Lower leg skin (tissue), 4 donors: ENCODE measurements around the gene RAPGEF1. TPM values are rescaled to one million over a fixed set of nuclear protein-coding genes. Genes with fewer than 3 reads are reported as not detected.

Source experiments
- DNase-seq, 2 donors: peaks; one replicate each; pipeline ENCODE4 v3.0.0-alpha.2; 2019; ENCODE audit warnings: low spot score in 2 of 2
- H3K4me3 ChIP-seq: fragments of 200-600 bp; sonication (generic); 2 replicates; pipeline ENCODE4 v1.5.1; 2017; ENCODE audit warnings: mild to moderate bottlenecking, low read depth; ENCODE audit not compliant: poor library complexity, severe bottlenecking
- CTCF ChIP-seq, 3 donors: fragments of 450-650 bp; IDR thresholded peaks; one replicate each; pipeline ENCODE4 v1.5.1; 2016; ENCODE audit warnings: antibody characterized with exemption in 3 of 3, mild to moderate bottlenecking in 3 of 3, moderate library complexity in 2 of 3
- POLR2A ChIP-seq, 2 donors: fragments of 450-650 bp; IDR thresholded peaks; one replicate each; pipeline ENCODE4 v1.6.1; 2016 to 2017; ENCODE audit warnings: antibody characterized with exemption in 2 of 2, mild to moderate bottlenecking in 1 of 2, moderate library complexity in 1 of 2
- WGBS, 2 donors: methylation state at CpG; one replicate each; pipeline ENCODE4 v1.1.5; 2018; 5-methylcytosine and 5-hydroxymethylcytosine counted together
- intact Hi-C: fragments of 100-400 bp; cut with DNase I; formaldehyde crosslinking; loops from one replicate; pipeline ENCODE4 v1.15.0; 2023; ENCODE audit warnings: low total_unique reads
- total RNA-seq, 4 donors: library from RNA; depleted of rRNA; stranded (reverse); fragments of >200 nt; gene quantifications; one replicate each; pipeline ENCODE4 v1.1.0, GENCODE V29; 2016

The RAPGEF1 gene
- total RNA-seq, 4 donors from 2014 or later = 18.0 to 70.8 (median 43.5) TPM

- DNase-seq = no peak
- no peak for TF ChIP-seq CTCF (IDR thresholded peaks at IDR 0.05)
- no peak for TF ChIP-seq POLR2A (IDR thresholded peaks at IDR 0.05)
- H3K4me3 ChIP-seq = no peak overlapping the region
- WGBS, 2 donors = 89 to 95% methylated on average over 13 of the region's 13 CpGs
- intact Hi-C loops = no loop called here
Measured at GRCh38 chr9:131606896-131607567, 132.8 kb downstream of the RAPGEF1 start.

GRCh38 chr9:131605770-131606590, 133.9 kb downstream of the RAPGEF1 start:
- TF ChIP-seq CTCF (IDR thresholded peaks at IDR 0.05) (no peak), POLR2A (IDR thresholded peaks at IDR 0.05) (no peak)
- DNase-seq = no peak
- H3K4me3 ChIP-seq = no peak overlapping the region
- 87 to 91% methylated on average over 9 of the region's 9 CpGs for WGBS, 2 donors
- intact Hi-C loops = no loop called here

GRCh38 chr9:131603711-131604439, 136.0 kb downstream of the RAPGEF1 start:
- H3K4me3 ChIP-seq = no peak overlapping the region
- 88 to 93% methylated on average over 13 to 15 of the region's 16 CpGs for WGBS, 2 donors
- TF ChIP-seq POLR2A (IDR thresholded peaks at IDR 0.05) (no peak), CTCF (IDR thresholded peaks at IDR 0.05) (no peak)
- DNase-seq = no peak
- intact Hi-C loops = no loop called here

- no peak for DNase-seq
- 90 to 92% methylated on average over 9 of the region's 9 CpGs for WGBS, 2 donors
- TF ChIP-seq POLR2A (IDR thresholded peaks at IDR 0.05) (no peak), CTCF (IDR thresholded peaks at IDR 0.05) (no peak)
- intact Hi-C loops = no loop called here
- no peak overlapping the region for H3K4me3 ChIP-seq
Measured at GRCh38 chr9:131603199-131603598, 136.7 kb downstream of the RAPGEF1 start.

GRCh38 chr9:131601683-131602181, 138.1 kb downstream of the RAPGEF1 start:
- DNase-seq = no peak
- 89 to 94% methylated on average over 14 of the region's 14 CpGs for WGBS, 2 donors
- no peak overlapping the region for H3K4me3 ChIP-seq
- intact Hi-C loops = no loop called here
- TF ChIP-seq POLR2A (IDR thresholded peaks at IDR 0.05) (no peak), CTCF (IDR thresholded peaks at IDR 0.05) (peak in 1 of 3 donors; percentile 24)
